Fibroblast of lung (primary cell): Measurements from ENCODE around the gene SERPINC1.

ENCODE experiments used
- EZH2 ChIP-seq: IDR thresholded peaks from 2 replicates; pipeline ENCODE4 v1.5.1; 2012; ENCODE audit warnings: low read length, control low read depth, mild to moderate bottlenecking; ENCODE audit errors: missing control alignments
- TF ChIP-seq, protein P1 (sequence below), 2 donors: IDR thresholded peaks in 1 of 2; conservative IDR thresholded peaks in 1 of 2; 1 replicate in 1 of 2; 2 replicates in 1 of 2; pipeline ENCODE4 v1.5.1; 2011 to 2012; ENCODE audit warnings: low read length in 2 of 2, control low read depth in 1 of 2, inconsistent platforms in 1 of 2, low read depth in 1 of 2, mild to moderate bottlenecking in 1 of 2

DNA sequence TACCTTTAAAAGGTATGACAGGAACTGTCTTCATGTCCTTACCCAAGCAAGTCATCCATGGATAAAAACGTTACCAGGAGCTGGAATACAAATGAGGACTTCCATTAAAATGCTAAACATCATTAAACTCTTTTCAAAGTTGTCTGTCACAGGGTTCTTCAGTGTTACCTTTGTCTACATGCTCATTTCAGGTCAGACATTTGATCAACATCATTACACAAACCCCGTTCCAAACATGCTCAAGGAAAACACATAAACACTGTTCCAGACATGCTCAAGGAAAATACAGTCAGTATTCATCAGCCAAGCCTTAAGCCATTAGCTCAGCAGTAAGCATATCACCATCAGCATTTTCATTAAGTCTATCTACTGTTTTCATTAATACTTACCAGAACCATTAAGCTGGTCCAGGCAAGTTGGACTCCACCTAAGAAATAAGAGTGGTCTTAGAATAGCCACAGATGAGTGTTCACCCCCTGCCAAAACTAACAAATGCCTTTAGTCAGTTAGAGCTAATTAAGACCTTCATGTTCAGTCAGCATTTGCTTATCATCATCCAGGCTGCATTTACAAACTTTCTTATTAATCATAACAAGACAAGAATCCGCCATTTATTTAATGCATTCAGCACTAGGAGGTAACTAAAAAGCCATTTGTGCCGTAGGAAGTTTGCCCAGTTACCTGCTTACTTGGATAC lies 51.5 kb downstream of the SERPINC1 start:
- TF ChIP-seq, protein P1, sequence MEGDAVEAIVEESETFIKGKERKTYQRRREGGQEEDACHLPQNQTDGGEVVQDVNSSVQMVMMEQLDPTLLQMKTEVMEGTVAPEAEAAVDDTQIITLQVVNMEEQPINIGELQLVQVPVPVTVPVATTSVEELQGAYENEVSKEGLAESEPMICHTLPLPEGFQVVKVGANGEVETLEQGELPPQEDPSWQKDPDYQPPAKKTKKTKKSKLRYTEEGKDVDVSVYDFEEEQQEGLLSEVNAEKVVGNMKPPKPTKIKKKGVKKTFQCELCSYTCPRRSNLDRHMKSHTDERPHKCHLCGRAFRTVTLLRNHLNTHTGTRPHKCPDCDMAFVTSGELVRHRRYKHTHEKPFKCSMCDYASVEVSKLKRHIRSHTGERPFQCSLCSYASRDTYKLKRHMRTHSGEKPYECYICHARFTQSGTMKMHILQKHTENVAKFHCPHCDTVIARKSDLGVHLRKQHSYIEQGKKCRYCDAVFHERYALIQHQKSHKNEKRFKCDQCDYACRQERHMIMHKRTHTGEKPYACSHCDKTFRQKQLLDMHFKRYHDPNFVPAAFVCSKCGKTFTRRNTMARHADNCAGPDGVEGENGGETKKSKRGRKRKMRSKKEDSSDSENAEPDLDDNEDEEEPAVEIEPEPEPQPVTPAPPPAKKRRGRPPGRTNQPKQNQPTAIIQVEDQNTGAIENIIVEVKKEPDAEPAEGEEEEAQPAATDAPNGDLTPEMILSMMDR (conservative IDR thresholded peaks at IDR 0.05 in 1 of 2, IDR thresholded peaks at IDR 0.05 in 1 of 2; ENCODE audit: low read depth in 1 of 2, low read length in 2 of 2): no peak
- TF ChIP-seq EZH2: no peak
